ENCODE data around the gene KCNJ4.

The KCNJ4 gene

DNA sequence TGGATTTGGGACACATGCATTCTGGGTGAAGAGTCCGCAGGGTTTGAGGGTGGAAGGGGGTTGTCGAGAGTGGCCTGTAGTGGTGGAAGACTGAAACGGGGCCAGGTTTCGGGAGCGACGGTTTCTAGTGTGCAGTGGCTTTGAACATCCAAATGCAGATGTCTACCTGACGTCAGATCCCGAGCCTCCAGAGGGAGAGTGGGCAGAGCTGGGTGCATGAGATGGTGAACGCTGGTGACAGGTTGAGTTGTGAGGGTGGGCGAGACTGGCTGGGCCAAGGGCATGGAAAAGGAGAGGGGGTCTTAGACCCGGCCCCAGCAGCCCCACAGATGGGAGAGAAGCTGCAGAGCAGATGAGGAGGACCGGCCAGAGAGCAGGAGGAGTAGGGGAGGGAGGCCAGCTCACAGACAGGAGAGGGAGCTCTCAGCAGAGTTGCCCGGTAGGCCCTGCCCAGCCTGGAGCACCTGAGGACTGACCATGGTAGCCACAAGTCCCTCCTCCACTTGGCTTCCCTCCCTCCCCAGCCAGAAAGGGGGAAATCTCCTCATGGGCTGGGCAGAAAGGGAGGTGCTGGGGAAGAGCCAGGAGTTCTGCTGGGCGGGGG lies 14.2 kb downstream of the KCNJ4 start:
- no peak for TF ChIP-seq POLR2A (IDR thresholded peaks at IDR 0.05; ENCODE audit: low read depth, low read length)
- FAIRE-seq (no peak), DNase-seq (ENCODE audit: insufficient read length, low spot score) (no peak)

DNA sequence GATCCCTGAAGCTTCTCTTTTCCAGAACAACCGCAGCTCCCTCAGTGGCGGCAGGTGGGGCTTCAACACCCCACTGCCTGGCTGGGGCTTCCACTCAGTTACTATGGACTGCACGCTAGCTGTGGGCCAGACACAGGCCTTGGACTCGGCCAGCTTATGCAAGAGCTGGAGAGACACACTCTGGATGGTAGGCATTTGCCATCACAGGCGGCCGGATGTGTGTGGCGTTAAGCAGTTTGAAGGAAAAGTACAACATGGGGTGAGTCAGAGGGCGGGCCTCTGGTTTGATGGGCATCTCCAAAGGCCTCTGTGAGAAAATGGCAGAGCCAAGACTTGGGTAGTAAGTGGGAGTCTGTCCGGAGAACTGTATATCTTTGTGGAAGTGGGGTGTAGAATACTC lies 17.6 kb downstream of the KCNJ4 start:
- DNase-seq (ENCODE audit: insufficient read length, low spot score): no peak
- no peak for FAIRE-seq
- no peak for TF ChIP-seq POLR2A (IDR thresholded peaks at IDR 0.05; ENCODE audit: low read depth, low read length)

DNA sequence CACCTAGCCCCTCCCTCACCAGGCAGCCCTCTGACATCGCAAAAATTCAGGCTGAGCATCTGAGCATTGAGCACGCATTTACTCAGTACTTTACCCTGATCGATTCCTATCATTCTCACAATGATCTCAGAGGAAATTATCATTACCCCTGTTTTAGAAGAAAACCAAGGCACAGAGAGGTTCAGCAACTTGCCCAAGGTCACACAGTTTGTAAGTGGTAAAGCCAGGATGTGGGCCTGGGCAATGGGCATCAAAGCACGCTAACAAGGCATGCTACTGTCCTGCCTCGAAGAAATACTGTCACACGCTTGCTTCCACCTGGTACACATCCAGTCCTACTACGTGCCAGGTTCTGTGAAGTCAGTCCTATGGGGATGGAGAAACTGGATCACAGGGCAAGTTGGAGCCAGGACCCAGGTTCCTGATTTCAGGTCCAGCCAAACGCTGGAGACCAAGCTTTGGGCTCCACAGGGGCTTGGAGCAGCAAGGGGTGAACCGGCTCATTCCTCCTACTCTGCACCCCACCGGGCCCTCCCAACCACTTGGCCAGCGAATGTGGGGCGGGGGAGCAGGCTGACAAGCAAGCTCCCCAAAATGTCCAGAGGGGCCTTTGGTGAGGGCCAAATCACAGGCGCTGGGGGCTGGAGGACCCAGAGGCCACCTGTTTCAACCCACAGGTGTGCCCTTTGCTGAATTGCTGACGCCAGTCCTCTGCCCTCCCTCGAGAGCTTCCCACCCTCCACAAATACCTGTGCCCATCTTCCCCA lies 18.2 kb downstream of the KCNJ4 start:
- DNase-seq (ENCODE audit: insufficient read length, low spot score): no peak
- TF ChIP-seq POLR2A (IDR thresholded peaks at IDR 0.05; ENCODE audit: low read depth, low read length): no peak
- FAIRE-seq: no peak

DNA sequence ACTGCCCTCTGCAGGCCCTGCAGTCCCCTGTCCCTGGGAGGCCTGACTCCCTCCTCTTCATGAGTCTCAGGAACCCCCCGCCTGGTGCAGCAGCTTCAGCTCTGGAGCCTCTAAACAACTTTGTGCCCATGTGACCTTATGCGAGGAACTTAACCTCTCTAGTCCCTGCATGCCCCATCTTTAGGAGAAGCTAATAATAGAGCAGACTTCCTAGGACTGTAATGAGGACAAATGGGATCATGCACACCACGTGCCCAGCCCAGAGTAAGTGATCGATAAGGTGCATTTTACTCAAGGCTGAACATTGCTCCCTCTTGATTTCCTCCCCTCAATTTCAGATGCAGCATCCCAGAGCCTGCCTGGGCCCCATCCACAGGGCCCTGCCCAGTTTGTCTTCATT lies 19.0 kb downstream of the KCNJ4 start:
- no peak for TF ChIP-seq POLR2A (IDR thresholded peaks at IDR 0.05; ENCODE audit: low read depth, low read length)
- FAIRE-seq (no peak), DNase-seq (ENCODE audit: insufficient read length, low spot score) (no peak)

DNA sequence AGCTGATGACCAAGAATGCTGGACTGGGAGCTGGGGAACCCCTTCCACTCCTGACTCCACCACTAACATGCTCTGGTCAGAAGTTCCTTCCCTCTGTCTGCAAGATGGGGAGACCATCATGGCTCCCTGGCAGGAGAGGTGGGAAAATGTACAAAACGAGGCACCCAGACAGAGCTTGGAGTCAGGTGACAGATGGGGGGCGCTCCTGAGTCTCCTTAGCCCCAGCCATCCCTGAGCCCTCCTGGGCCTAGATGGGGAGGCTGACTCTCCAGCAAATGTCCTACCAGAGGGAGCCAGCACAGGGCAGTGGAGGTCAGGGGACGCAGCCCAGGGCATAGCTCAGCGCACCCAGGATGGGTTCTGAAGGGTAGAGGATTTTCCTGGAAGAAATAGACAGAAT lies 20.0 kb downstream of the KCNJ4 start:
- no peak for DNase-seq (ENCODE audit: insufficient read length, low spot score)
- TF ChIP-seq POLR2A (IDR thresholded peaks at IDR 0.05; ENCODE audit: low read depth, low read length): no peak
- FAIRE-seq: no peak

DNA sequence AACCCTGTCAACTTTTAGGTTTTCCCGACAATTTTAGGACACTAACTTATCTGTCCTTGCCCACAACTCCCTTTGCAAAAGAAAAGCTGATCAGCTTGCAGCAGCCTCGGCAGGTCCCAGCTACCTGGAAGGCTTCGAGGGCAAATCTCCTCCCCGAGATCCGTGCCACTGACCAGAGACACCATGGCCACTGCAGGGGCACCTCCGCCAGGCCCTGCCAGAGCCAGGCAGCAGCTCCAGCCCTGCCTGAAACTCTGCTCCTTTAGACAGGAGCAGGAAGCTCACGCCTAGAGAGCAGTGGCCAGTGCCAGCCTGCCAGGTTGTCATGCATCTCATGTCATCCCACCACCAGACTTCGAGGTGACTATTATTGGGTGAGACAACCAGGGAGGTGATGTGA lies 21.1 kb downstream of the KCNJ4 start:
- no peak for TF ChIP-seq POLR2A (IDR thresholded peaks at IDR 0.05; ENCODE audit: low read depth, low read length)
- DNase-seq (ENCODE audit: insufficient read length, low spot score): no peak
- FAIRE-seq: no peak

DNA sequence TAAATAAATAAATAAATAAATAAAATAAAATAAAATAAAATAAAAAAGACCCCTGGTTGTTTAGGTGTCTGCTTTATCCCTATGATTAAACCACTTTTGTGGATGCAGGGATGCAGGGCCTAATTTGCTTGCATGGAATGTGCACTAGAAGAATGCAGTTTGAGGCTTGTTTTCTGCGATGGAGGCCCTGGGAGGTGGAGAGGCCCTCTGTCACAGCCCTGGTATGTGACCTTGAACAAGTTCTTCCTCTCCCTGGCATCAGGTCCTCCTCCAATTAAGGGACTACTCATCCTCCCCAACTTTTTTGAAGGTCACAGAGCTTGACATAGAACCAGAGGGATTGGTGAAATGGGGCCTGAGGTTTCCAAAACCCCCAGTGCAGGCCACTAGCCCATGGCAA lies 22.7 kb downstream of the KCNJ4 start:
- no peak for TF ChIP-seq POLR2A (IDR thresholded peaks at IDR 0.05; ENCODE audit: low read depth, low read length)
- FAIRE-seq (no peak), DNase-seq (ENCODE audit: insufficient read length, low spot score) (no peak)

DNA sequence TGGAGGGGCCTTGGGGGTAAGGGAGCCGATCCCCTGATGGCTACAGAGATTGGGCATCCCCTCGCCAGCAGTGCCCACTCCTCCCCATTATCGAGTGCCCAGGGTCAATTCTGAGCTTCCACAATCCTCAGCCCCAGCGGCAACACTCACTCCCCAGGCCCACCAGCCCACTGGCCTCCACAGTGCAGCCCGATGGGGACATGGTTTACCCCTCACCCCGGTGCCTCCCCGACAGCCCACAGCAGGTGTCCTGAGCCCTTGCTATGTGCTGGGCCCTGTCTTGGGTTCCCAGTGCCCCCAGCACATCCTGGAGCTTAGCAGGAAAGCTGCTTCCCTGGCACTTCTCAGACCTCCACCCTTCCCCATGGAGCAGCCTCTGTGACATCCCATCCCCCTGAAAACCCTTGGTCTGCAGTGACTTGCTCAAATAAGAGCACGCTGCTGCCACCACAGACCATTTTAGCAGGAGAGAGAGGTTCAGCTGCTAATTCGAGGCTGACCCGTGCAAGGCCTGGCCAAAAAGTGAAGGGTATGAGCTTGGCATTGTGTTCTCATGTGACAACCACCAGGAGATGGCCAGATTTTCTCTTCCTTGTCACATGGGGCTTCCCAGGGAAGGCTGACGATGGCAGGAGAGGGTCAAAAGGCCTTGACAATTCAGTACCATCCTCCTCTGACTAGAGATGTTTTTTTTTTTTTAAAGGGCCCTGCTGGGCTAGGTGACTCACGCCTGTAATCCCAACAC lies 23.6 kb downstream of the KCNJ4 start:
- FAIRE-seq (no peak), DNase-seq (ENCODE audit: insufficient read length, low spot score) (no peak)
- no peak for TF ChIP-seq POLR2A (IDR thresholded peaks at IDR 0.05; ENCODE audit: low read depth, low read length)

DNA sequence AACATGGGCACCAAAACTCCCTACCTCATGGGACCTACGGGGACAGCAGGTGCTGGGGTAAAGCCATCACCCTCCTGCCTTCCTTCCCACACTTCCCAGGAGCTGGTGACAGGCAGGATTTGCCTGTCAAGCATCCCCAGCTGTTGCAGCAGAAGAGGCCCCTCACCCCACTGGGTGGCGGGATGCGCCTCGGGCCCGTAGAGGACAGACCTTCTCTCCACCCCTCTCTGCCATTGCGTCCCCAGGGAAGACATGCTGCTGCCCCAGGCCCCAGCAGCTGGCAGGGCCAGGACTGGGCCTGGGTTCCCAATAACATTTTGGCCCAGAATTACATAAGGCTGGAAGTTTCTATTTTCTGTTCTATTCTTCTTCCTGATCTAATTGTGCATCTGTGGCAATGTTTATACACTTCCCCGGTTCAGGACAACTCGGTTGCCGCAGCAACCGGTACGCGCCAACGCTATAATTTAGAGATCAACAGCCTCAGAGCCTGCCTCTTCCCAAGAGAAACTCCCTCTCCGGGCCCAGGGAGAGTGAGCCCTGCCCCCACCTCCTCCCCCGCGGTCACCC lies 25.4 kb downstream of the KCNJ4 start:
- no peak for TF ChIP-seq POLR2A (IDR thresholded peaks at IDR 0.05; ENCODE audit: low read depth, low read length)
- no peak for FAIRE-seq
- DNase-seq (ENCODE audit: insufficient read length, low spot score): no peak

DNA sequence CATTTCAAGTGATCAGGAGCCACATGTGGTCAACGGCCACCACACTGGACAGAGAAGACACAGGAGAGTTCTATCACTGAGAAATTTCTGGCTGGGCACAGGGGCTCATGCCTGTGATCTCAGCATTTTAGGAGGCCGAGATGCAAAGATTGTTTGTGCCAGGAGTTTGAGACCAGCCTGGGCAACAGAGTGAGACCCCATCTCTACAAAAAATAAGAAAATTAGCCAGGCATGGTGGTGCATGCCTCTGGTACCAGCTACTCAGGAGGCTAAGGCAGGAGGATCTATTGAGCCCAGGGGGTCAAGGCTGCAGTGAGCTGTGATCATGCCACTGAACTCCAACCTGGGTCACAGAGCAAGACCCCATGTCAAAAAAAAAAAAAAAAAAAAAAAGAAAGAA lies 26.3 kb downstream of the KCNJ4 start:
- FAIRE-seq (no peak), DNase-seq (ENCODE audit: insufficient read length, low spot score) (no peak)
- no peak for TF ChIP-seq POLR2A (IDR thresholded peaks at IDR 0.05; ENCODE audit: low read depth, low read length)

DNA sequence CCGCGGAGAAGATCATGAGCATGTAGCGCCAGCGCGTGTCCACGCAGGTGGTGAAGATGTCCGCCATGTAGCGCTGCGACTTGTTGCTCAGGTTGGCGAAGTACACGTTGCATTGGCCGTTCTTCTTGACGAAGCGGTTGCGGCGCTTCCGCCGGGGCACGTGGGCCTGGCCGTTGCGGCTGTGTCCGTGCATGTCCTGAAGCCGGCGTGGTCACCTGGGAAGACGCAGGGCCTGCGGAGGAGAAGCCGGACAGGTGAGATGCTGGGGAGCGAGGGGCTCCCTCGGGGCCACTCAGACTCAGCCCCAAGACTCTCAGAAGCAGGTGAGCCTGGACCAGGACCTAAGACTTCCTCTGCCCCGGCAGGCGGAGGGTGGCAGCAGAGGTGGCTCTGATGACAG lies 27.1 kb downstream of the KCNJ4 start:
- DNase-seq (ENCODE audit: insufficient read length, low spot score) (no peak), FAIRE-seq (no peak)
- no peak for TF ChIP-seq POLR2A (IDR thresholded peaks at IDR 0.05; ENCODE audit: low read depth, low read length)

DNA sequence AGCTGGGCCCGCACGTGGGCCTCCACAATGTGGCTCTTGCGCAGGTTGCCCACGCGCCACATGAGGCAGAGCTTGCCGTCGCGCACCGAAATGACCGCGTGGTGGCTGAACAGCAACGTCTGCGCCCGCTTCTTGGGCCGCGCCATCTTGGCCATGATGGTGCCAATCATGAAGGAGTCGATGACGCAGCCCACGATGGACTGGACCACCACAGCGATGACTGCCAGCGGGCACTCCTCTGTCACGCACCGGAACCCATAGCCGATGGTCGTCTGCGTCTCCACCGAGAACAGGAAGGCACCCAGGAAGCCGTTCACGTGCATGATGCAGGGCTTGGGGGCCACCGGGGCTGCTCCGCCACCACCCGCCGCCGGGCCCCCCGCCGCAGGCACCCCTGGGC lies 27.5 kb downstream of the KCNJ4 start:
- FAIRE-seq: no peak
- TF ChIP-seq POLR2A (IDR thresholded peaks at IDR 0.05; ENCODE audit: low read depth, low read length): no peak
- DNase-seq (ENCODE audit: insufficient read length, low spot score): no peak

DNA sequence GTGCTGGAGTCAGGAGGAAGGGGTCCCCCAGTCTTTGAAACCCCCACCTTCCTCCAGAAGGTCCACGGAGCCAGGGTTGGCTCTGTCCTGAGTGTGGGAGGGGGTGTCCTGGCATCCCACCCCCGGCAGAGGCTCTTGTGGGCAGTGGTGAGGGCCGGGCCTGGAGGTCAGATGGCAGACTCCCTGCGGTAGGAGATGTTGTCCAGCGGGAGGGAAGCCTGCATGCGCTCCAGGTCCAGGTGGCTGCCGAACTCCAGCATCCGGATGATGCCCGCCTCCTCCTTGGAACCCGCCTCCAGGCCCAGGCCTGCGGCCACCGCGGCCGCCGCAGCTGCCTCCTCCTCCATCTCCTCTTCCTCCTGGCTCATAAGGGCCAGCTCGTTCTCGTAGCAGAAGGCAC lies 28.4 kb downstream of the KCNJ4 start:
- no peak for TF ChIP-seq POLR2A (IDR thresholded peaks at IDR 0.05; ENCODE audit: low read depth, low read length)
- no peak for DNase-seq (ENCODE audit: insufficient read length, low spot score)
- FAIRE-seq: no peak

DNA sequence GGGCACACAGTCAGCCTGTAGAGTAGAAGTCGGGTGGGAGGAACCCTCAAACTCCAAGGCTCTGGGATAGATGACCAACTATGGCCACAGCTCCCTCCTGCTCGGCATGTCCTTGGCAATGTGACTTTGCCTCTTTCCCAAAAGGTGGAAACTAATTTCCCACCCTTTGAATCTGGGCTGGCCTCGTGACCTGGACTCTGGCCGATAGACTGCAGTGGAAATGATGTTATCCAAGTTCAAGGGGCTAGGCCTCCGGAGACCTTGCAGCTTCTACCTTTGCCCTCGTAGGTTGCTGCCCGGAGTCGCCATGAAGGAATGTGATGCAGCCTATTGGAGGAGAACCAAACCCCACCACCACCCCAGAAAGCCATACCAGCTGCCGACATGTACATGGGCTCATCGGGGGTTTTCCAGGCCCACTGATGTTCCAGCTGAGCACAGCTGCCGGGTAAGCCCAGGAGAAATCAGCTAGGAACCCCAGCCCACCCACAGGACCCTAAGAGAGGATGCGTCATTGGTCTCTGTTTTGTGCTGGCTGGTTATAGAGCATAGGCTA lies 30.4 kb downstream of the KCNJ4 start:
- TF ChIP-seq POLR2A (IDR thresholded peaks at IDR 0.05; ENCODE audit: low read depth, low read length): no peak
- DNase-seq (ENCODE audit: insufficient read length, low spot score) (no peak), FAIRE-seq (no peak)

Data from H54 (cell line).